ENCODE results near the gene SLC29A2.

Gene SLC29A2, protein sequence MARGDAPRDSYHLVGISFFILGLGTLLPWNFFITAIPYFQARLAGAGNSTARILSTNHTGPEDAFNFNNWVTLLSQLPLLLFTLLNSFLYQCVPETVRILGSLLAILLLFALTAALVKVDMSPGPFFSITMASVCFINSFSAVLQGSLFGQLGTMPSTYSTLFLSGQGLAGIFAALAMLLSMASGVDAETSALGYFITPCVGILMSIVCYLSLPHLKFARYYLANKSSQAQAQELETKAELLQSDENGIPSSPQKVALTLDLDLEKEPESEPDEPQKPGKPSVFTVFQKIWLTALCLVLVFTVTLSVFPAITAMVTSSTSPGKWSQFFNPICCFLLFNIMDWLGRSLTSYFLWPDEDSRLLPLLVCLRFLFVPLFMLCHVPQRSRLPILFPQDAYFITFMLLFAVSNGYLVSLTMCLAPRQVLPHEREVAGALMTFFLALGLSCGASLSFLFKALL

GRCh38 chr11:66371627-66372415 lies at the start of gene SLC29A2:
TSS of gene SLC29A2 (minus strand) at chr11:66371760. CDS start at chr11:66371591, 169 bp downstream.
- FAIRE-seq: no peak

GRCh38 chr11:66420671-66421476 lies 49.3 kb upstream of the SLC29A2 start, which contains the start of gene NPAS4:
TSS of gene NPAS4 (plus strand) at chr11:66421035. CDS start at chr11:66421180, 145 bp downstream.
- FAIRE-seq: no peak

GRCh38 chr11:66419825-66420224 lies 48.3 kb upstream of the SLC29A2 start:
- FAIRE-seq: no peak

- FAIRE-seq: no peak
Measured at GRCh38 chr11:66418986-66419308, 47.4 kb upstream of the SLC29A2 start.

DNA sequence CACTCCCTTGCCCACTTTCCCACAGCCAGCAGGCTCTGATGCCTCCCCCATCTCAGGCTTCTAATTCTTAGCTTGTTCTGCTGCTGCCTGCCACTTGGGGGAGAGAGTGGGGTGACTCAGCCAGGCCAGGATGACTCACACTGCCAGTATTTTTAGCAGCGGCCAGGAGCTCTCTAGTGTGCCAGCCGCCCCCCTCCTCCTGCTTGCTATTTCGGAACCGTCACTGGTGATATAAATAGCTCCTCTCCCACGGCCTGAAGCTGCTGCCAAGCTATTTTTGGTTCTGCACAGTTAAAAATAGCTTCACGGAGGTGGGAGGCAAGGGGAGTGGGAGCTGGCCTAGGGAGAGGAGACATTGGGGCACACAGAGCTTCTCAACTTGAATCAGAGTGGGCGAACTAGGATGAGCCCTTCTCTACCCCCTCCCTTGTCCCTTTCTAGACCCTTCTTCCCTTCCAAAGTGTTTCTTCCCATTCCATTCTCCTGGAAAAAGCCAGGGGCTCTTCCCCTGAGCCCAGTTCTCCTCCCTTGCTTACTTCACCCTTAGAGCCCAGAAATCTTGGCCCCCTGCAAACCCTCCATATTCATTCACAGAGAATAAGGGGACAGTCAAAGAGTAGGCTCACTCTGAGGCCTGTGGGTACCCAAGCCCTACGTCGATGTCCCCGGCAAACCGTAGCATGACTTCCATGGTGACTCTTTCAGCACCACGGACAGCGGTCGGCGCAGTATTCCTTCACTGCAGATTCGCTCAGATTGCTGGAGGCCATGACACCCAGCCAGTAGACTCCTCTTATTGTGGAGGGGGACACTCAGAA lies 46.8 kb upstream of the SLC29A2 start:
- no peak for FAIRE-seq

GRCh38 chr11:66417000-66417399 lies 45.4 kb upstream of the SLC29A2 start:
- FAIRE-seq: no peak

DNA sequence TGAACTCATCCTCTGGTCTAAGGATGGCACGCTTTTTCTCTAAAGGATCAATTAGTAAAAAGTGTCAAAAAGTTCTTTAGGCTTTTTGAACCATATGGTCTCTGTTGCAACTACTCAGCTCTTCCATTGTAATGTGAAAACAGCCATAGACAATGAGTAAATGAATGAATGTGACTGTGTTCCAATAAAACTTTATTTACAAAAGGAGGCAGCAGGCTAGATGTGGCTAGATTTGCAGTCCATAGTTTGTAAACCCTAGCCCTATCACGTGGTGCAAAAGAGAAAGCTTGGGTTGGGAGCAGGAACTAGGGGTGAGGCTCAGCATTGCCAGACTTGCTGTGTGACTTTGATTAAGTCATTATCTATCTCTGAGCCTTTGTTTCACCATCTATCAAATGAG lies 43.9 kb upstream of the SLC29A2 start:
- no peak for FAIRE-seq

DNA sequence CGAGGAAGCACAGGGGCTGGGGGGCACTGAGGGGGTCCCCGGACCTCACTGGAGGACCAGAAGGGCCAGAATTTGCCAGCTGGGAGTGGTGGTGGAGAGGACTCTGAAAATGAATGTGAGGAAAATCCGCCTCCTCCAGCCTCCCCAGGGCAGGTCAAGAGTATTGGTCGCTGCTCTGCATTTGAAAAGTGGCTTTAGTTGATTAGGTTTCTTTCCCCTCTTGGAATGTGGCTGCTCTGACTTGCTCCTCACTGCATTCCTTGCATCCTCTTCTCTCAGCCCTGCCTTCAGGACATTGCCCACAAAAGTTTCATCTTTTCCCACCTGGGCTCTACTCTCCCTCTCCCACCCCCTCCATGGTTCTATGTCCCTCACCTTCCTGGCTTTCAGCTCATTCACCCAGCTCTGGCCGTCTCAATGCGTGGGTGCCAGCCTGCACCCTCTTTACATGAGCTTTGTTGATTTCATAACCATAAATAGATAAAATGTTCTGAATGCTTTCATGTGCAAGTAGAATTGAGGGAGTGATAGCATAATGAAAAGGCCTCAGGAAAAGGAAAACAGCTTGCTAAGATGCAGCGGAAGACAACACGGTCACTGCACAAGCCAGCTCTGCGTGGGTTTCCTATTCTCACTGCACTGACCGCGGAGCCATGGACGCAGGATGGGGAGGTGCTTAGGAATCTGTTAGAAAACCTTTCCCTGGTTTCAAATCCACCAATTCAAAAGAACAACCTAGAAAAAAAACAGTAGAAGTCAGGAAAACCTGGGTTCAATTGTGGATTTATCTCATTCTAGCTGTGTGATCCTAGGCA lies 42.8 kb upstream of the SLC29A2 start:
- no peak for FAIRE-seq

DNA sequence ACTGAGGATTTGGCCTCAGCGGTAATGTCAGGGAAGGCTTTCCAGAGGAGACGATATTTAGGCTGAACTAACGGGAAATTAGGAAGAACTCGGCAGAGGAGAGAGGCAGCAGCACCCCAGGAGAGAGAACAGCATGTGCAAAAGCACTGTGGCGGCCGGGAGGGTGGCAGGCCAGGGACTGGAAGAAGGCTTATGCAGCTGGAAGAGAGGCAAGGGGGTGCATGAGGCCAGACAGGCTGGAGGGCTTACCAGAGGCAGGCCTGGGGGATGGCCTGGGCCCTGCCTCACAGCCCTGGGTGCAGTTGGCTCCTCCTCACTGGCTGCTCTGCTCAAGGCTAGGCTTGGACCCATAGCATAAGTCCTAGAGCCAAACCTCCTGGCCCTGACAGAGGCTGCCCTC lies 41.6 kb upstream of the SLC29A2 start:
- no peak for FAIRE-seq

GRCh38 chr11:66412110-66412509 lies 40.5 kb upstream of the SLC29A2 start:
- no peak for FAIRE-seq

DNA sequence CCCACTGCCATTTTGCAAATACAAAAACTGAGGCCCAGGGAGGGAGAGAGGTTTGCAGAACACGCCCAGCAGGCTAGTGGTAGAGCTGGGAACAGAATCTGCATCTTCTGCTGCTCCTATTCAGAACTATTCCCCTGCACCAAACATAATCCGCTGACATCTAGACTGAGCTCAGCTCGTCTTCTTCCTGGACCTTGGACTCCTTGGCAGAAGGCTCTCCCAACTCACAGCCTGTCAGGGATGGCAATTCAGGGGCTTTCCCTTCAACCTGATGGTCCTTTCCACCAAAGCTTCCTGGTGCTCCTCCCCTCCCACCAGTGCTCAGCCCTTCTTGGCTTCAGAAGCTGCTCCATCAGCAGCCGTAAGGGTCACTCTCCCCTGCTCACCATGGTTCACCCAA lies 39.8 kb upstream of the SLC29A2 start:
- no peak for FAIRE-seq

GRCh38 chr11:66410191-66410590 lies 38.6 kb upstream of the SLC29A2 start:
- no peak for FAIRE-seq

- no peak for FAIRE-seq
Measured at GRCh38 chr11:66409226-66409625, 37.7 kb upstream of the SLC29A2 start.

DNA sequence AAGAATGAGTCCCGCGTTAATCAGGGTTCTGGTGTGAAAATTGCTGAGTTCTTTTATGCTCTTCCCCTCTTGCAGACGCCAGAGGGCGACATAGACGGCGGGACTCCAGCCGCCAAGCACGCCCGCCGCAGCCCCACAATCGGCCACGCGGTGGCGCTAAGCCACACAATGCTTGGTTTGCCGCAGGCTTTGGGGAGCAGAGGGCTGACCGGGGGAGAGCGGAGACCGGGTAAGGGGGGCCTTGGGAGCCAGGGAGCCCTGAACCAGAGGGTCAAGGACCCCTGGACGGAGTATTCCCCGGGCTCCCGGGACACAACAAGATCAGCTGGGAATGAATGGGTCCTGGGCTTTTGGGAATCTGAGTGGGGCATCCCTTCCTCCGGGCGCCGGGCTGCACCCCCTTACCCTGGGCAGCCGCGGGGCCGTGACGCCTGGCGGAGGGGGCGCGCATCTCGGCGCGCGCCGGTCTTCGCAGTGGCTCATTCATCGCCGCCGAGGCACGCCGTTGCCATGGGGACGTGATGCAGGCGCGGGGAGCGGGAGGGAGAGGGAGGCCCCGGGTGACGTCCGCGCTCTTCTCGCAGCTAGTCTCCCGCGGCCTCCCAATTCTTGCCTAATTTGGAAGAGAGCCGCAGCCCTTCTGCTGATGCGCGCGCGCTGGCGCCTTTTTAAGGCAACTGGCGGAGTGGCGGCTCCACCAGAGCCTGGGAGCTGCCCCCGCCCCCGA lies 37.1 kb upstream of the SLC29A2 start:
- FAIRE-seq: no peak

GRCh38 chr11:66407651-66408050 lies 36.1 kb upstream of the SLC29A2 start:
- FAIRE-seq: no peak

DNA sequence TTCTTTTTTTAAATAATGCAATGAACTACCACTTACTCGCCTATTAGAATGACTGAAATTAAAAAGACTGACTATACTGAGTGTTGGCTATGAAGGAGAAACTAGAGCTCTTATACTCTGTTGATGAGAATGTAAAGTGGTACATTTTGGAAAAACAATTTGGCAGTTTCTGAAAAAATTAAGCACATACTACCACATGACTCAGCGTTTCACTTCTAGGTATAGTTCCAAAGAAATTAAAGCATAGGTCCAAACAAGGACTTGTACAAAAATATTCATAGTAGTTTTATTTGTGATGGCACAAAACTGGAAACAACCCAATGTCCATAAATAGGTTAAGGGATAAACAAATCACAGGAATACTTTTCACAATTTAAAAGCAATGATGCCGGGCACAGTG lies 22.4 kb upstream of the SLC29A2 start:
- no peak for FAIRE-seq

- FAIRE-seq: no peak
Measured at GRCh38 chr11:66391322-66391721, 19.8 kb upstream of the SLC29A2 start.

DNA sequence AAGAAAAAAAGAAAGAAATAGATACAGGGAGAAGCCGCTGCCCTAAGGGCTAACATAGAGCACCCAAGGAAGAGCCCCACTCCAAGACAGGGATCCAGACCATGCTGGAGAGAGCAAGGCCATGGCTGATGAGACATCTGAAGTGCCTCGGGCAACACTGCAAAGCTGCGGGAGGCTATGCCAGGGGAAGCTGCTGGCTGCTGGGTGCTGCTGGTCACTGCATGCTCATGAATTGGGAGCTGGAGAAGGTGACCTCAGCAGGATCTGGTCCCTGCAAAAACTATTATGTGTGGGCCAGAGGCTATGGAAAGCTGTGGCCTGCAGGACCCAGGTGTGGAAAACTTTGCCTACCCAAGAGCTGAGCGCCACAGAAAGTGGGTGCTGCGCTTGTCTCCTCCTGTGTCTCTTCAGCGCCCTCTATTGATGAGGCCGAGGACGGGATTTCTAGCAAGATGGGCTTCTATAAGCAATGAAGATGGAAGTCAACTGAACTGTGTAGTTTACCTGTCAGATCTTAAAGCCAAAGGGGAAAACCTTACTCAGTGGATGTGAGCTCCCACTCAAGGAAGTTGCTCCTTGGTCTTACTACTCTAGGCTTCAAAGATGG lies 17.3 kb upstream of the SLC29A2 start:
- no peak for FAIRE-seq

- FAIRE-seq: no peak
Measured at GRCh38 chr11:66386171-66387069, 14.9 kb upstream of the SLC29A2 start.
